HepG2 (cell line): ENCODE measurements around the gene ALDH3B1. TPM values are rescaled to one million over a fixed set of nuclear protein-coding genes. Genes with fewer than 3 reads are reported as not detected.

Experiments used
- ASH2L ChIP-seq: fragments of 300-600, 200-600 bp; sonication (generic); IDR thresholded peaks from 2 replicates; pipeline ENCODE4 v1.7.0; 2017; ENCODE audit warnings: low read depth, mild to moderate bottlenecking, moderate library complexity, mixed read lengths, low read length; ENCODE audit not compliant: insufficient read length
- BORCS8-MEF2B ChIP-seq: sonication (generic); formaldehyde crosslinking; IDR thresholded peaks from 2 replicates; pipeline ENCODE4 v1.8.0; 2022; ENCODE audit warnings: mild to moderate bottlenecking, missing genetic modification reagents
- CREM ChIP-seq, 2 experiments: sonication (generic) in 1 of 2; formaldehyde crosslinking in 1 of 2; IDR thresholded peaks; 2 replicates each; pipeline versions ENCODE4 v1.4.0 to v1.6.1; 2016 to 2020; ENCODE audit warnings: antibody characterized with exemption in 1 of 2, mild to moderate bottlenecking in 1 of 2, missing genetic modification reagents in 1 of 2
- DPF2 ChIP-seq: sonication (generic); formaldehyde crosslinking; IDR thresholded peaks from 2 replicates; pipeline ENCODE4 v1.4.0; 2020; ENCODE audit warnings: mild to moderate bottlenecking, low read depth, missing genetic modification reagents, borderline replicate concordance
- ELF3 ChIP-seq: IDR thresholded peaks from 2 replicates; pipeline ENCODE4 v1.6.1; 2016; ENCODE audit warnings: missing genetic modification reagents, missing compliant biosample characterization
- HDAC1 ChIP-seq: sonication (generic); formaldehyde crosslinking; IDR thresholded peaks from 2 replicates; pipeline ENCODE4 v1.5.1; 2020; ENCODE audit warnings: mild to moderate bottlenecking, missing genetic modification reagents
- HNRNPUL1 ChIP-seq: fragments of 200-400 bp; formaldehyde crosslinking; IDR thresholded peaks from 2 replicates; pipeline ENCODE4 v1.6.1; 2017; ENCODE audit warnings: low read depth, mild to moderate bottlenecking, low read length, moderate library complexity
- IKZF4 ChIP-seq: sonication (generic); formaldehyde crosslinking; IDR thresholded peaks from 2 replicates; pipeline ENCODE4 v1.5.1; 2020; ENCODE audit warnings: borderline replicate concordance, mild to moderate bottlenecking, low read depth, missing genetic modification reagents; ENCODE audit errors: not compliant biosample characterization
- KLF11 ChIP-seq: IDR thresholded peaks from 2 replicates; pipeline ENCODE4 v1.6.1; 2016; ENCODE audit warnings: missing compliant biosample characterization
- MTA1 ChIP-seq: sonication (generic); formaldehyde crosslinking; IDR thresholded peaks from 2 replicates; pipeline ENCODE4 v1.4.0; 2020; ENCODE audit warnings: missing genetic modification reagents, mild to moderate bottlenecking, borderline replicate concordance
- NFATC3 ChIP-seq: sonication (generic); formaldehyde crosslinking; IDR thresholded peaks from 2 replicates; pipeline ENCODE4 v1.5.1; 2020; ENCODE audit warnings: mild to moderate bottlenecking, missing genetic modification reagents
- POLR2G ChIP-seq: fragments of 200-400 bp; formaldehyde crosslinking; IDR thresholded peaks from 2 replicates; pipeline ENCODE4 v1.6.1; 2018; ENCODE audit warnings: mild to moderate bottlenecking, low read depth, low read length, moderate library complexity
- SP140L ChIP-seq: sonication (generic); formaldehyde crosslinking; IDR thresholded peaks from 2 replicates; pipeline ENCODE4 v1.4.0; 2020; ENCODE audit warnings: missing genetic modification reagents, borderline replicate concordance
- TOPORS ChIP-seq: sonication (generic); formaldehyde crosslinking; IDR thresholded peaks from 2 replicates; pipeline ENCODE4 v1.8.0; 2023; ENCODE audit warnings: mild to moderate bottlenecking, missing genetic modification reagents
- ZFP1 ChIP-seq: IDR thresholded peaks from 2 replicates; pipeline ENCODE4 v1.6.1; 2016
- ZFP37 ChIP-seq: sonication (generic); formaldehyde crosslinking; IDR thresholded peaks from 2 replicates; pipeline ENCODE4 v1.4.0; 2020; ENCODE audit warnings: missing genetic modification reagents, borderline replicate concordance
- ZNF256 ChIP-seq: sonication (generic); formaldehyde crosslinking; conservative IDR thresholded peaks from 2 replicates; pipeline ENCODE4 v1.4.0; 2020; ENCODE audit warnings: missing genetic modification reagents
- ZNF614 ChIP-seq: IDR thresholded peaks from 2 replicates; pipeline ENCODE4 v1.6.1; 2018; ENCODE audit warnings: missing biosample characterization, missing genetic modification reagents, inconsistent platforms, borderline replicate concordance
- ZNF652 ChIP-seq: IDR thresholded peaks from 2 replicates; pipeline ENCODE4 v1.6.1; 2016; ENCODE audit warnings: low read depth, borderline replicate concordance
- polyA plus RNA-seq, 8 experiments: library from polyadenylated mRNA; depleted of rRNA in 3 of 8; stranded (reverse) in 7 of 8; unstranded in 1 of 8; fragments of >200 nt; fragmentation: Illumina TruSeq in 4 of 8; extraction: Trizol in 4 of 8; gene quantifications; 2 replicates each; pipeline versions ENCODE4 v1.2.1 to v1.2.3, GENCODE V29; 2011 to 2016; ENCODE audit warnings: low read depth in 4 of 8, missing spikeins in 1 of 8, mixed read lengths in 1 of 8; ENCODE audit not compliant: insufficient read depth in 1 of 8
- total RNA-seq, 5 experiments: library from RNA; depleted of rRNA; stranded (reverse); fragments of >200 nt; fragmentation: Illumina TruSeq; extraction: Trizol; gene quantifications; 2 replicates each; pipeline ENCODE4 v1.2.3, GENCODE V29; 2016; ENCODE audit warnings: low read depth in 1 of 5
- TF ChIP-seq, protein P1 (sequence below): sonication (generic); formaldehyde crosslinking; IDR thresholded peaks from 2 replicates; pipeline ENCODE4 v1.4.0; 2020; ENCODE audit warnings: missing genetic modification reagents, borderline replicate concordance
- TF ChIP-seq, protein P2 (sequence below): sonication (generic); formaldehyde crosslinking; IDR thresholded peaks from 2 replicates; pipeline ENCODE4 v1.8.1; 2022; ENCODE audit warnings: mild to moderate bottlenecking, missing genetic modification reagents
- TF ChIP-seq, protein P3 (sequence below): sonication (generic); formaldehyde crosslinking; IDR thresholded peaks from 2 replicates; pipeline ENCODE4 v1.5.0; 2020; ENCODE audit warnings: mild to moderate bottlenecking, missing genetic modification reagents
- TF ChIP-seq, protein P4 (sequence below): sonication (generic); formaldehyde crosslinking; IDR thresholded peaks from 2 replicates; pipeline ENCODE4 v1.8.1; 2023; ENCODE audit warnings: mild to moderate bottlenecking, missing genetic modification reagents, borderline replicate concordance

ALDH3B1 gene
- total and polyA plus RNA-seq, 2 of the 13 experiments (the other 11 are each of a cell fraction or from before 2014, with no cell fraction given), result 4.0 to 6.7 TPM

DNA sequence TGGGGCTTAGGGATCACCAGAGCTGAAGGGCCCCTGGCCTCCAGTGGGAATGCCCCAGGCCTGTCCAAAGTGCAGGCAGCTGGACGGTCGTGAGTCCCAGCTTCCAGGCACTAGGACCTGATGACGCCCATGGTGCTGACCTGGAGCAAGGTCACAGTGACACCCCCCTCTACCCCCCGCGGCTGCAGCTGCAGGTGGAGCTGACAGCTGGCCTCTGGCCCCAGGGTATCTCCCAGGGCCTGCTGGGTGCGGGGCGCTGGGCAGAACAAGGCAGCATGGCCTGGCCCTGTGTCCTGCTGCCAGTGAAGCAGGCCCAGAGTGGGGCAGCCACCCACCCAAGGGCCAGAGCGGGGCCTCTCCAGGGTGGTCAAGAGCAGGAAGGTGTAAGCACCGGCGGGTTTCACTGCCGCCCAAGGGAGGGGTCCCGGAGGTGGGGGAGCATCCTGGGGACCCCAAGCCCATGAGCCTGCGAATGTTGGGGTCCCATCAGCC, 28.1 kb downstream of the ALDH3B1 start (continued):
- TF ChIP-seq, protein P1, sequence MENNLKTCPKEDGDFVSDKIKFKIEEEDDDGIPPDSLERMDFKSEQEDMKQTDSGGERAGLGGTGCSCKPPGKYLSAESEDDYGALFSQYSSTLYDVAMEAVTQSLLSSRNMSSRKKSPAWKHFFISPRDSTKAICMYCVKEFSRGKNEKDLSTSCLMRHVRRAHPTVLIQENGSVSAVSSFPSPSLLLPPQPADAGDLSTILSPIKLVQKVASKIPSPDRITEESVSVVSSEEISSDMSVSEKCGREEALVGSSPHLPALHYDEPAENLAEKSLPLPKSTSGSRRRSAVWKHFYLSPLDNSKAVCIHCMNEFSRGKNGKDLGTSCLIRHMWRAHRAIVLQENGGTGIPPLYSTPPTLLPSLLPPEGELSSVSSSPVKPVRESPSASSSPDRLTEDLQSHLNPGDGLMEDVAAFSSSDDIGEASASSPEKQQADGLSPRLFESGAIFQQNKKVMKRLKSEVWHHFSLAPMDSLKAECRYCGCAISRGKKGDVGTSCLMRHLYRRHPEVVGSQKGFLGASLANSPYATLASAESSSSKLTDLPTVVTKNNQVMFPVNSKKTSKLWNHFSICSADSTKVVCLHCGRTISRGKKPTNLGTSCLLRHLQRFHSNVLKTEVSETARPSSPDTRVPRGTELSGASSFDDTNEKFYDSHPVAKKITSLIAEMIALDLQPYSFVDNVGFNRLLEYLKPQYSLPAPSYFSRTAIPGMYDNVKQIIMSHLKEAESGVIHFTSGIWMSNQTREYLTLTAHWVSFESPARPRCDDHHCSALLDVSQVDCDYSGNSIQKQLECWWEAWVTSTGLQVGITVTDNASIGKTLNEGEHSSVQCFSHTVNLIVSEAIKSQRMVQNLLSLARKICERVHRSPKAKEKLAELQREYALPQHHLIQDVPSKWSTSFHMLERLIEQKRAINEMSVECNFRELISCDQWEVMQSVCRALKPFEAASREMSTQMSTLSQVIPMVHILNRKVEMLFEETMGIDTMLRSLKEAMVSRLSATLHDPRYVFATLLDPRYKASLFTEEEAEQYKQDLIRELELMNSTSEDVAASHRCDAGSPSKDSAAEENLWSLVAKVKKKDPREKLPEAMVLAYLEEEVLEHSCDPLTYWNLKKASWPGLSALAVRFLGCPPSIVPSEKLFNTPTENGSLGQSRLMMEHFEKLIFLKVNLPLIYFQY (CRISPR knock-in tag), result peak; percentile 53; the same call in 1 of the 2 replicates
- peak; percentile 88; the same call in 1 of the 2 replicates for TF ChIP-seq ZNF614 (CRISPR knock-in tag)
- no peak; the same call in 1 of the 2 replicates for TF ChIP-seq ZFP1
- 0 out of 2 replicates have a peak, but pooled peaks have one; percentile 42 for TF ChIP-seq ZNF256 (CRISPR knock-in tag)
- TF ChIP-seq ZFP37 (CRISPR knock-in tag), result no peak
- no peak; the same call in 1 of the 2 replicates for TF ChIP-seq KLF11 (CRISPR knock-in tag)
- TF ChIP-seq IKZF4, result no peak
- TF ChIP-seq, protein P2, sequence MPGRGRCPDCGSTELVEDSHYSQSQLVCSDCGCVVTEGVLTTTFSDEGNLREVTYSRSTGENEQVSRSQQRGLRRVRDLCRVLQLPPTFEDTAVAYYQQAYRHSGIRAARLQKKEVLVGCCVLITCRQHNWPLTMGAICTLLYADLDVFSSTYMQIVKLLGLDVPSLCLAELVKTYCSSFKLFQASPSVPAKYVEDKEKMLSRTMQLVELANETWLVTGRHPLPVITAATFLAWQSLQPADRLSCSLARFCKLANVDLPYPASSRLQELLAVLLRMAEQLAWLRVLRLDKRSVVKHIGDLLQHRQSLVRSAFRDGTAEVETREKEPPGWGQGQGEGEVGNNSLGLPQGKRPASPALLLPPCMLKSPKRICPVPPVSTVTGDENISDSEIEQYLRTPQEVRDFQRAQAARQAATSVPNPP (CRISPR knock-in tag), result no peak; the same call in 1 of the 2 replicates
- peak; percentile 99 for TF ChIP-seq HDAC1
- peak; percentile 98 for TF ChIP-seq MTA1 (CRISPR knock-in tag)
- peak; percentile 59 for TF ChIP-seq ASH2L
- TF ChIP-seq NFATC3 (CRISPR knock-in tag), result no peak
- TF ChIP-seq, protein P3, sequence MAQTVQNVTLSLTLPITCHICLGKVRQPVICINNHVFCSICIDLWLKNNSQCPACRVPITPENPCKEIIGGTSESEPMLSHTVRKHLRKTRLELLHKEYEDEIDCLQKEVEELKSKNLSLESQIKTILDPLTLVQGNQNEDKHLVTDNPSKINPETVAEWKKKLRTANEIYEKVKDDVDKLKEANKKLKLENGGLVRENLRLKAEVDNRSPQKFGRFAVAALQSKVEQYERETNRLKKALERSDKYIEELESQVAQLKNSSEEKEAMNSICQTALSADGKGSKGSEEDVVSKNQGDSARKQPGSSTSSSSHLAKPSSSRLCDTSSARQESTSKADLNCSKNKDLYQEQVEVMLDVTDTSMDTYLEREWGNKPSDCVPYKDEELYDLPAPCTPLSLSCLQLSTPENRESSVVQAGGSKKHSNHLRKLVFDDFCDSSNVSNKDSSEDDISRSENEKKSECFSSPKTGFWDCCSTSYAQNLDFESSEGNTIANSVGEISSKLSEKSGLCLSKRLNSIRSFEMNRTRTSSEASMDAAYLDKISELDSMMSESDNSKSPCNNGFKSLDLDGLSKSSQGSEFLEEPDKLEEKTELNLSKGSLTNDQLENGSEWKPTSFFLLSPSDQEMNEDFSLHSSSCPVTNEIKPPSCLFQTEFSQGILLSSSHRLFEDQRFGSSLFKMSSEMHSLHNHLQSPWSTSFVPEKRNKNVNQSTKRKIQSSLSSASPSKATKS (CRISPR knock-in tag), result no peak
- TF ChIP-seq DPF2 (CRISPR knock-in tag), result peak; percentile 78
- TF ChIP-seq ELF3 (CRISPR knock-in tag), result peak; percentile 79
- TF ChIP-seq CREM (IDR thresholded peaks at IDR 0.05), result peak; percentile 77
- no peak for TF ChIP-seq CREM (CRISPR knock-in tag; IDR thresholded peaks at IDR 0.05)
- no peak for TF ChIP-seq BORCS8-MEF2B (CRISPR knock-in tag)
- TF ChIP-seq HNRNPUL1, result no peak
- peak; percentile 57; the same call in 1 of the 2 replicates for TF ChIP-seq ZNF652
- no peak for TF ChIP-seq POLR2G
- no peak for TF ChIP-seq SP140L (CRISPR knock-in tag)
- 0 out of 2 replicates have a peak, but pooled peaks have one; percentile 25 for TF ChIP-seq TOPORS (CRISPR knock-in tag)
- TF ChIP-seq, protein P4, sequence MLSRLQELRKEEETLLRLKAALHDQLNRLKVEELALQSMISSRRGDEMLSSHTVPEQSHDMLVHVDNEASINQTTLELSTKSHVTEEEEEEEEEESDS (CRISPR knock-in tag), result no peak
